C4-2B (cell line): ENCODE measurements around the gene MMP25.

Source experiments
- H3K27ac ChIP-seq: fragments of 450-650 bp; 2 replicates; pipeline ENCODE4 v1.5.1; 2017
- CTCF ChIP-seq: fragments of 450-650 bp; conservative IDR thresholded peaks from 2 replicates; pipeline ENCODE4 v1.5.1; 2017; ENCODE audit warnings: mild to moderate bottlenecking
- ZFX ChIP-seq: fragments of 450-650 bp; IDR thresholded peaks from 2 replicates; pipeline ENCODE4 v1.6.1; 2017

Gene MMP25

DNA sequence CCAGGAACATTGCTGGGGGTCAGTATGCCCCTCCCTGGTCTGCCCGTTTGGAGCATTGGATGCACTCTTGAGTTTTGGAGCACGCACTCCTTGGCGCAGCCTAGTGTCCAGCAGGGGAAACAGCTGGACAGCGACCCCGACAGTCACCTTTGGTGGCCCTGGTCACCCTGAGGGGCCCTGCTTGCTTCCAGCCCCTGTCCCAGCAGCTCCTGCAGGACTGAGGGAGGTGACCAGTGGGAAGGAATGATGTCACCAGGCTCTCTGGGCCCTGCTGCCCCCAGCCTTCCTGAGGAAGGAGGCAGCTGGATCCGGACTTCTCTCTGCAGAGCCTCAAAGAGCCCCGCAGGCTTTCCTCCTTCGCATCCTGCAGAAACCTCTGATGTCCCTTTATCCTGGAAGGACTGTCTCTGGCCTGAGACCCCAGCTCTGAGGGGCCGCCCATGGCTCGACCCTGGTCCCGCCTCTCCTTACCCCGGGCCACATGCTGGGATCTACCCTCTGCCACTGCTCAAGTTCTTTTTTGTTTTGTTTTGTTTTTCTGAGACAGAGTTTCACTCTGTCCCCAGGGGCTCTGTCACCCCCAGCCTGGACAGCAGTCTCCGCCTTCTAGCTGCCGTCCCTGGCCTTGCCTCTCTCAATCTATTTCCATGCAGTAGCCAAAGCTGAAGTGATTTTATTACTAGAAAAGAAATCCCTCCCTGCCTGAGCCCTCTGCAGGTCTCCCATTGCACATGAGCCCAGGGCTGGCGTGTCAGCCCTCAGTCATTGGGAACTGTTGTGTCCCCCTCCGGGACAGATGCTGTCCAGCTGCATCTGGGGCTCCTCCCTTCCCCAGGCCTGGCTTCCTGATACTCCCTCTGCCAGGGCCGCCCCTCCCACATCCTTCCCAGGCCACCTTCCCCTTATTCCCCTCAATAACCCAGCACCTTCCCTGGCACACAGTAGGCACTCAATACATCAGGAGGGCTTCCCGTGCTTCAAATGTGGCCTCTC is 41.2 kb downstream of the MMP25 start:
- TF ChIP-seq CTCF (no peak; the same call in 1 of the 2 replicates), ZFX (no peak)
- no peak overlapping the region for H3K27ac ChIP-seq

- no peak for TF ChIP-seq ZFX
- TF ChIP-seq CTCF: no peak
- no peak overlapping the region for H3K27ac ChIP-seq
These were observed 42.1 kb downstream of the MMP25 start for GRCh38 chr16:3088450-3088849.

DNA sequence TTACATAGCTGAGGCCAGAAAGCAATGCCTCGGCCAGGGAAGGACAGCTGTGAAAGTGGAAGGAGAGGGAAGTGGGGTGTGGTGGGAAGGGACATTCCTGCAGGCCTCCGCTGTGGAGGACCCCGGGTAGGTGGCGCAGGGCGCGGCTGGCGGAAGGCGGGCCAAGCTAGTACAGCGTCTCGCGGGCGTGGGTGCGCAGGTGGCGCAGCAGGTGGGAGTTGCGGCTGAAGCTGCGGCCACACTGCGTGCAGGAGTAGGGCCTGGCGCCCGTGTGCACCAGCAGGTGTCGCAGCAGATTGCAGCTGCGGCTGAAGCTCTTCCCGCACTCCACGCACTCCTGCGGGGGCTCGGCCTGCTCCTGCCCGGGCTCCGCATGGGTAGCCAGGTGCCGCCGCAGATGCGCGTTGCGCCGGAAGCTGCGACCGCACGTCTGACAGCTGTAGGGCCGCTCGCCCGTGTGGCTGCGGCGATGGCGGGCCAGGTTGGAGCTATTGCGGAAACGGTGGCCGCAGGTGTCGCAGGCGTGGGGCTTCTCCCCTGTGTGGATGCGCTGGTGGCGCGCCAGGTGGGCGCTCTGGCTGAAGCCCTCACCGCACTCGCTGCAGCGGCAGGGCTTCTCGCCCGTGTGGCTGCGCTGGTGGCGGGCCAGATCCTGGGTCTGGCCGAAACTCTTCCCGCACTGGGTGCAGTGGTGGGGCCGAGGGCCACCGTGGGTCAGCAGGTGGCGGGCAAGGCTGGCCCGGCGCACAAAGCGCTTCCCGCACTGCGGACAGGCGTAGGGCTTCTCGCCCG is 42.8 kb downstream of the MMP25 start:
- H3K27ac ChIP-seq: no peak overlapping the region
- TF ChIP-seq CTCF: 0 out of 2 replicates have a peak, but pooled peaks have one; percentile 4
- no peak for TF ChIP-seq ZFX

DNA sequence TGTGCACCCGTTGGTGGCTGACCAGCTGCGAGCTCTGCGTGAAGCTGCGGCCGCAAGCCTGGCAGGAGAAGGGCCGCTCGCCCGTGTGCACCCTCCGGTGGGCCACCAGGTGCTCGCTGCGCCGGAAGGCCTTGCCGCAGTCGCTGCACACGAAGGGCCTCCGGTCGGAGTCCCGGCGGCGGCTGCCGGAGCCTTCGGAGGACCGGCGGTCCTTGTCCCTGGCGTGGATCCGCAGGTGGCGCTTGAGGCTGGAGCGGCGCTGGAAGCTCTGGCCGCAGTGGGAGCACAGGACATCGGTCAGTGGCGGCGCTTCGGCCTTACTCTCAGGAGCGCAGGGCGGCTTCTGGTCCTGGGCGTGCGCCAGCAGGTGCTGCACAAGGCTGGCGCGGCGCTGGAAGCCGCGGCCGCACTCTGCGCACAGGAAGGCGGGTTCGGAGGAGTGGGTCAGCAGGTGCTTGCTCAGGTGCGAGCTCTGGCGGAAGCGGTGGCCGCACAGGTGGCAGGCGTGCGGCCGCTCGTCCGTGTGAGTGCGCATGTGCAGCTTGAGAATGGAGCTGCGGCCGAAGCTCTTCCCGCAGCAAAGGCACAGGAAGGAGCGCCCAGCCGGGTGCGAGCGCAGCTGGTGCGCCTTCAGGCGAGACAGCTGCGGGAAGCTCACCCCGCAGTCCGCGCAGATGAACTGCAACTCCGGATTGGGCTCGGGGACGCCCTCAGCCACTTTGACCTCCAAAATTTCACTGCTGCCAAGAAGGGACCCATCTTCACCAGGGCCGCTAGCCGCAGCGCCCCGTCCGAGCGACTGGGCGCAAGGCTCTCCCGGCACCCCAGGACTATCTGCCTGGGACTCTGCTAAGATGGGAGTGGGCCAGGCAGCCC is 43.6 kb downstream of the MMP25 start:
- no peak overlapping the region for H3K27ac ChIP-seq
- TF ChIP-seq CTCF (no peak), ZFX (no peak)

DNA sequence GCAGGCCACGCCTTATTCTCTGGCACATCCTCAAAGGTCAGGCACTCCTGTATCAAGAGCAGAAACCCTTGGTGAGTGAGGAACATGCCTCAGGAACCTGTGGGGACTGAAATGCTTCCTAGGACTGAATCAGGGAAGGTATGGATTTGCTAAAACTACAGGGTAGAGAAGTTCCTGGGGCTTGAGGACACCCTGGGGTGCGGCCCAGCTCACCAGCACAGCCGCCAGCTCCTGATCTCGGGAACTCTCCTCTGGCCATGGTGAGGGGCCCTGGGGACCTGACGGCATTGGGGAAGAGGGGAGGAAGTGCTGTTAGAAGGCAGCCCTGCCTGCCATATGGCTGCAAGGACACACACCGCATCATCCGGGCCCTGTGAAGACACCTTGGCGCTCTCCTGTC is 45.2 kb downstream of the MMP25 start:
- no peak overlapping the region for H3K27ac ChIP-seq
- TF ChIP-seq CTCF (no peak), ZFX (no peak)

GRCh38 chr16:3092501-3092941 is 46.2 kb downstream of the MMP25 start:
- H3K27ac ChIP-seq: no peak overlapping the region
- TF ChIP-seq CTCF: no peak
- no peak for TF ChIP-seq ZFX
